ENCODE data around the gene SYT17.

Gene SYT17

GRCh38 chr16:19274165-19274797 is 106.2 kb downstream of the SYT17 start:
- Histone ChIP-seq H3K4me1 (ENCODE audit: insufficient read depth, low read length) (no peaks in the 10 kb centered on the region), H3K9me3 (ENCODE audit: low read length) (no peaks in the 10 kb centered on the region), H3K36me3 (ENCODE audit: insufficient read depth, low read length) (no peaks in the 10 kb centered on the region), H2AFZ (ENCODE audit: low read depth, low read length) (no peak overlapping the region), H3K27me3 (ENCODE audit: insufficient read depth, low read length) (peaks cover 3% of the 10 kb centered on the region), H3K4me3 (ENCODE audit: low read length) (no peak overlapping the region)

DNA sequence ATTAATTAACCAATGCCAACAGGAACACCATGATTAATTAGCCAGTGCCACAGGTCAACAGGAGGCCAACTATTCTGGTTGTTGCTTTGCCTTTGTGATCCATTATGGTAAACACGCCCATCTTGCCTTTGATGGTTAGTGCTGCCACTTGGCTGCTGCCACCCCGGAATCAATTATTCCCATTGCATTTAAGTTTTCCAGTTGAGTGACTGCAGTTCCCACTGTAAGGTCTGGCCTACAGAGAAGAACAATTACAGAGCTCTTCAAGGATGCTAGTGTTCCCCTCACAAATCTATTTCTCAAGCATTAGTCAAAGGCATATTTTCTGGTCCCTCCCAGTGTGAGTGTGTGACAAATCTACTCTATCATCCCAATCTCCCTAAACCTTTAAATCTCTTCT is 110.4 kb downstream of the SYT17 start:
- no peaks in the 10 kb centered on the region for H3K4me1 ChIP-seq (ENCODE audit: insufficient read depth, low read length)
- H3K36me3 ChIP-seq (ENCODE audit: insufficient read depth, low read length) = no peaks in the 10 kb centered on the region
- H3K27me3 ChIP-seq (ENCODE audit: insufficient read depth, low read length) = no peaks in the 10 kb centered on the region
- no peak overlapping the region for H3K4me3 ChIP-seq (ENCODE audit: low read length)
- no peak overlapping the region for H2AFZ ChIP-seq (ENCODE audit: low read depth, low read length)
- no peaks in the 10 kb centered on the region for H3K9me3 ChIP-seq (ENCODE audit: low read length)

GRCh38 chr16:19281246-19281645 is 113.2 kb downstream of the SYT17 start:
- no peak overlapping the region for H3K4me3 ChIP-seq (ENCODE audit: low read length)
- no peaks in the 10 kb centered on the region for H3K9me3 ChIP-seq (ENCODE audit: low read length)
- no peaks in the 10 kb centered on the region for H3K4me1 ChIP-seq (ENCODE audit: insufficient read depth, low read length)
- no peak overlapping the region for H2AFZ ChIP-seq (ENCODE audit: low read depth, low read length)
- no peaks in the 10 kb centered on the region for H3K36me3 ChIP-seq (ENCODE audit: insufficient read depth, low read length)
- H3K27me3 ChIP-seq (ENCODE audit: insufficient read depth, low read length) = no peaks in the 10 kb centered on the region

DNA sequence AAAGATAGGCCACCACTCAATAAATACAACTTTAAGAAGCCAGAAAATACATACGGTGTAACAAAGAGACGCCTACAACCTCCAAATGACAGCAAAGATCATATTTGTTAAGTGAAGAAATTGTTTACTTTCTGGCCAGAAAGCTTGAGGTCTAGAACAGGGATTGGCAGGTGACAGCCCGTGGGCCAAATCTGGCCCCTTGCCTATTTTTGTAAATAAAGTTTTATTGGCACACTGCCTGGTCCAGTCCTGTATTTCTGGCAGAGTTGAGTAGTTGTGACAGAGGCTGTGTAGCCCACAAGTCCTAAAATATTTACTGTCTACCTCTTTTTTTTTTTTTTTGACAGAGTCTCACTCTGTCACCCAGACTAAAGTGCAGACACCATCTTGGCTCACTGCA is 114.1 kb downstream of the SYT17 start:
- H3K4me3 ChIP-seq (ENCODE audit: low read length) = no peak overlapping the region
- H3K9me3 ChIP-seq (ENCODE audit: low read length) = no peaks in the 10 kb centered on the region
- H3K27me3 ChIP-seq (ENCODE audit: insufficient read depth, low read length) = no peaks in the 10 kb centered on the region

DNA sequence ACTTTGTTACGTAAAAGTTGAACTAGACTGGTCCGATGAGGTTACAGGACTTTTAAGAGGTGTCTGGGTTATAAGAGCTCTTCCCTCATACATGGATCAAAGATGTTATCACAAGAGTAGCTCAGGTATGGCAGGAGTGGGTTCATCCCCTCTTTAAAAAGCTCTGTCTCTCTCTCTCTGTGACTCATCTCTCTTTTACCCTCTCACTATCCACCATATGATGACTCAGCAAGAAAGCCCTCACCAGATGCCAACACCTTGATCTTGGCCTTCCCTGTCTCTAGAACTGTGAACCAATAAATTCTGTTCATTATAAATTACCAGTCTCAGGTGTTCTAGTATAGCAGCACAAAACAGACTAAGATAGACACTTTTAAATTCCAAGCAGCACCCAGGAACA is 115.6 kb downstream of the SYT17 start:
- H2AFZ ChIP-seq (ENCODE audit: low read depth, low read length) = no peak overlapping the region
- no peaks in the 10 kb centered on the region for H3K9me3 ChIP-seq (ENCODE audit: low read length)
- no peaks in the 10 kb centered on the region for H3K27me3 ChIP-seq (ENCODE audit: insufficient read depth, low read length)
- no peak overlapping the region for H3K4me3 ChIP-seq (ENCODE audit: low read length)
- no peaks in the 10 kb centered on the region for H3K36me3 ChIP-seq (ENCODE audit: insufficient read depth, low read length)
- peaks cover 6% of the 10 kb centered on the region for H3K4me1 ChIP-seq (ENCODE audit: insufficient read depth, low read length)

More for the DNA sequence above, 114.1 kb downstream of the SYT17 start:
- no peaks in the 10 kb centered on the region for H3K4me1 ChIP-seq (ENCODE audit: insufficient read depth, low read length)
- H3K36me3 ChIP-seq (ENCODE audit: insufficient read depth, low read length) = no peaks in the 10 kb centered on the region
- no peak overlapping the region for H2AFZ ChIP-seq (ENCODE audit: low read depth, low read length)

DNA sequence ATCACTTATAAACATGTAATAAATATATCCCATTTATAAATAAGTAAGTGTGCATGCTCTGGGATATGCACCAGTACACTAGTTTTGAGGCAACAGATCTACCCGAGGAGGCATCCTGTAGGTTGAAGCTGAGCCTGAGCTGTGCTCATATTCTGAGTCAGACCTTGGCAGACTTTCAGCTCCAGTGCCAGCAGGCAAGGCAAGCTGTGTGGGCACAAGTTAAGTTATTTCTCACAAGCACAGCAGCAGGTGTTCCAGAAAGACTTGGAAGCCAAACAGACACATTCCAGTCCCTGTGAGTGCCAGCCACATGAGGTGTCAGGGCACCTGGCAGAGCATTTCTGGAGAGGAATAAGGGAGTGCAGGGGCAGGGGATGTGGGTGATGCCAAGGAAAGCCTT is 116.2 kb downstream of the SYT17 start:
- no peaks in the 10 kb centered on the region for H3K36me3 ChIP-seq (ENCODE audit: insufficient read depth, low read length)
- peaks cover 6% of the 10 kb centered on the region for H3K4me1 ChIP-seq (ENCODE audit: insufficient read depth, low read length)
- no peak overlapping the region for H2AFZ ChIP-seq (ENCODE audit: low read depth, low read length)
- H3K9me3 ChIP-seq (ENCODE audit: low read length) = no peaks in the 10 kb centered on the region
- H3K27me3 ChIP-seq (ENCODE audit: insufficient read depth, low read length) = no peaks in the 10 kb centered on the region
- H3K4me3 ChIP-seq (ENCODE audit: low read length) = no peak overlapping the region

GRCh38 chr16:19285431-19285830 is 117.4 kb downstream of the SYT17 start, which contains the start of gene CLEC19A:
CLEC19A (plus strand) TSS chr16:19285731; CDS start chr16:19285852, 121 bp downstream.
- H2AFZ ChIP-seq (ENCODE audit: low read depth, low read length) = no peak within 1 kb of the TSS
- no peak within 1 kb of the TSS for H3K4me3 ChIP-seq (ENCODE audit: low read length)
- H3K27me3 ChIP-seq (ENCODE audit: insufficient read depth, low read length) = no peaks in the 10 kb centered on the region
- H3K9me3 ChIP-seq (ENCODE audit: low read length) = no peaks in the 10 kb centered on the region
- H3K4me1 ChIP-seq (ENCODE audit: insufficient read depth, low read length) = peaks cover 17% of the 10 kb centered on the region
- no peaks in the 10 kb centered on the region for H3K36me3 ChIP-seq (ENCODE audit: insufficient read depth, low read length)

- H3K4me3 ChIP-seq (ENCODE audit: low read length) = no peak overlapping the region
These were observed 118.8 kb downstream of the SYT17 start for GRCh38 chr16:19286827-19287226.

DNA sequence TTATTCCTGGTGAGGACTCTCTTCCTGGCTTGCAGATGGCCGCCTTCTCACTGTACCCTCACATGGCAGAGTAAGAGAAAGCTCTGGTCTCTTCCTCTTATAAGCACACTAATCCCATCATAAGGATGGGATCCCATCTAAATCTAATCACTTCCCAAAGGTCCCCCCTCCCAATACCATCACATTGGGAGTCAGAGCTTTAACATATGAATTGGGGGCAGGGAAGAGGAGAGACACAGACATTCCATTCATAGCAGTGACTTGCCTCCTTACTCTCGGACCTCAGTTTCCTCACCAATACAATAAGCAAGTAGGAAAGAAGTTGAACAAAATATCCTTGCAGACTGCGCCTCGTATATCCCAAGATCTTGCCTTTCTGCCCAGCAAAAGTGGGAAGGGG is 119.2 kb downstream of the SYT17 start:
- Histone ChIP-seq H2AFZ (ENCODE audit: low read depth, low read length) (no peak overlapping the region), H3K9me3 (ENCODE audit: low read length) (no peaks in the 10 kb centered on the region), H3K4me3 (ENCODE audit: low read length) (no peak overlapping the region), H3K4me1 (ENCODE audit: insufficient read depth, low read length) (peaks cover 35% of the 10 kb centered on the region), H3K36me3 (ENCODE audit: insufficient read depth, low read length) (no peaks in the 10 kb centered on the region), H3K27me3 (ENCODE audit: insufficient read depth, low read length) (no peaks in the 10 kb centered on the region)

More at GRCh38 chr16:19286827-19287226, 118.8 kb downstream of the SYT17 start:
- H3K27me3 ChIP-seq (ENCODE audit: insufficient read depth, low read length) = no peaks in the 10 kb centered on the region
- no peaks in the 10 kb centered on the region for H3K9me3 ChIP-seq (ENCODE audit: low read length)
- H3K36me3 ChIP-seq (ENCODE audit: insufficient read depth, low read length) = no peaks in the 10 kb centered on the region
- H2AFZ ChIP-seq (ENCODE audit: low read depth, low read length) = no peak overlapping the region
- H3K4me1 ChIP-seq (ENCODE audit: insufficient read depth, low read length) = peaks cover 31% of the 10 kb centered on the region

- H2AFZ ChIP-seq (ENCODE audit: low read depth, low read length) = no peak overlapping the region
- H3K4me1 ChIP-seq (ENCODE audit: insufficient read depth, low read length) = peaks cover 41% of the 10 kb centered on the region
- no peaks in the 10 kb centered on the region for H3K36me3 ChIP-seq (ENCODE audit: insufficient read depth, low read length)
- H3K9me3 ChIP-seq (ENCODE audit: low read length) = no peaks in the 10 kb centered on the region
- H3K27me3 ChIP-seq (ENCODE audit: insufficient read depth, low read length) = no peaks in the 10 kb centered on the region
- H3K4me3 ChIP-seq (ENCODE audit: low read length) = no peak overlapping the region
These were observed 121.1 kb downstream of the SYT17 start for GRCh38 chr16:19288872-19289799.

GRCh38 chr16:19289811-19290485 is 121.9 kb downstream of the SYT17 start:
- H3K4me3 ChIP-seq (ENCODE audit: low read length) = no peak overlapping the region
- H3K36me3 ChIP-seq (ENCODE audit: insufficient read depth, low read length) = no peaks in the 10 kb centered on the region
- no peaks in the 10 kb centered on the region for H3K9me3 ChIP-seq (ENCODE audit: low read length)
- H3K4me1 ChIP-seq (ENCODE audit: insufficient read depth, low read length) = peaks cover 41% of the 10 kb centered on the region
- H3K27me3 ChIP-seq (ENCODE audit: insufficient read depth, low read length) = no peaks in the 10 kb centered on the region
- H2AFZ ChIP-seq (ENCODE audit: low read depth, low read length) = no peak overlapping the region

DNA sequence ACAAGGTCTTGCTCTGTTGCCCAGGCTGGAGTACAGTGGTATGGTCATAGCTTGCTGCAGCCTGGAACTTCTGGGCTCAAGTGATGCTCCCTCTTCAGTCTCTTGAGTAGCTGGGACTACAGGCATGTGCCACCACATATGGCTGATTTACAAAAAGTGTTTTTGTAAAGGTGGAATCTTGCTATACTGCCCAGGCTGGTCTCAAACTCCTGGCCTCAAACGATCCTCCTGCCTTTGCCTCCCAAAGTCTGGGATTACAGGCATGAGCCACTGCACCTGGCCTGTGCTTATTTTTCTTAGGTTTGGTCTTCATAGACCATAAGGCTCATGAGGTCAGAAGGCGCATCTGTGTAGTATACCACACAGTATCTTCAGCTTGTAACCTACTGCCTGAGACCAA is 122.8 kb downstream of the SYT17 start:
- Histone ChIP-seq H3K4me1 (ENCODE audit: insufficient read depth, low read length) (peaks cover 41% of the 10 kb centered on the region), H3K4me3 (ENCODE audit: low read length) (no peak overlapping the region), H2AFZ (ENCODE audit: low read depth, low read length) (no peak overlapping the region), H3K36me3 (ENCODE audit: insufficient read depth, low read length) (no peaks in the 10 kb centered on the region), H3K9me3 (ENCODE audit: low read length) (no peaks in the 10 kb centered on the region), H3K27me3 (ENCODE audit: insufficient read depth, low read length) (peaks cover 3% of the 10 kb centered on the region)

DNA sequence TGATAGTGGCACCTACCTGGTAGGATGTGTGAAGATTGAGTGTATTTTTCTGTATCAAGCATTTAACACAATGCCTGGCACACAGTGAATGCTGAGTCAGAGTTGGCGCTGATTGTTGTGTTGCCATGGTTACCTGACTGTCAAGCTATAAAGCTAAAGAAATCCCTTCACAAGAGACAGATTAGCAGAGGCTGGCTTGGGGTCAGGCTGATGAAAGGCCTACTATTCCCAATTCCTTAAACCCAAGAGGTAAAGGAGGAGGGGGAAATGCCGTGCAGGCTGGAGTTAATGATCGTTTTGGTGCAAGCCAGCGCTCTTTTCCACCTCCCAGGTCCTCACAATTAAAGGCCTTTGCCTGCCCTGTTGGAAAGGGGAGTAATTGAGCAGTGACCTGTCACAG is 123.4 kb downstream of the SYT17 start:
- H3K4me3 ChIP-seq (ENCODE audit: low read length) = no peak overlapping the region
- H3K9me3 ChIP-seq (ENCODE audit: low read length) = no peaks in the 10 kb centered on the region
- H3K4me1 ChIP-seq (ENCODE audit: insufficient read depth, low read length) = peaks cover 41% of the 10 kb centered on the region
- H2AFZ ChIP-seq (ENCODE audit: low read depth, low read length) = no peak overlapping the region
- H3K27me3 ChIP-seq (ENCODE audit: insufficient read depth, low read length) = peaks cover 3% of the 10 kb centered on the region
- no peaks in the 10 kb centered on the region for H3K36me3 ChIP-seq (ENCODE audit: insufficient read depth, low read length)
